A673 (cell line): ENCODE measurements around the gene PRPF38A. TPM values are rescaled to one million over a fixed set of nuclear protein-coding genes. Genes with fewer than 3 reads are reported as not detected.
A peak's percentile ranks its signal among the peaks of the same experiment; 100 is the strongest.

ENCODE experiments used
- BruUV-seq: library from RNA; stranded (reverse); fragments of 400-500 nt; replicated peaks from 2 replicates; lab custom pipeline; 2021; lab: Mats Ljungman, UMichigan
- CTCF ChIA-PET: fragments of 300-600 bp; sonication (Branson Sonifier 250); formaldehyde crosslinking; loops from one replicate; lab custom pipeline; 2022; ENCODE audit warnings: antibody characterized with exemption; lab: Charles Lee
- POLR2A ChIA-PET: fragments of 300-600 bp; sonication (Branson Sonifier 250); formaldehyde crosslinking; loops from one replicate; lab custom pipeline; 2022; ENCODE audit warnings: antibody characterized with exemption; ENCODE audit not compliant: low non-redundant PET; lab: Charles Lee
- DNase-seq: peaks from one replicate; pipeline ENCODE4 v3.0.0-alpha.2; 2015; ENCODE audit warnings: low spot score
- H3K27ac ChIP-seq: fragments of 200-600 bp; sonication (generic); 2 replicates; pipeline ENCODE4 v1.5.1; 2016; ENCODE audit warnings: mixed run types, low read depth, mild to moderate bottlenecking, mixed read lengths, antibody characterized with exemption, low read length; ENCODE audit not compliant: poor library complexity, severe bottlenecking
- H3K27me3 ChIP-seq: fragments of 200-600 bp; sonication (generic); replicated peaks from 2 replicates; pipeline ENCODE4 v1.6.1; 2017; ENCODE audit warnings: mixed run types, low read depth, mild to moderate bottlenecking, mixed read lengths, antibody characterized with exemption, low read length; ENCODE audit not compliant: insufficient read depth, poor library complexity
- H3K36me3 ChIP-seq: fragments of 200-600 bp; sonication (generic); 2 replicates; pipeline ENCODE4 v1.6.1; 2016; ENCODE audit warnings: mixed run types, mild to moderate bottlenecking, mixed read lengths, antibody characterized with exemption, low read length; ENCODE audit not compliant: insufficient read depth, poor library complexity, severe bottlenecking
- H3K4me1 ChIP-seq: fragments of 200-600 bp; sonication (generic); 2 replicates; pipeline ENCODE4 v1.6.1; 2017; ENCODE audit warnings: mixed run types, mild to moderate bottlenecking, mixed read lengths, antibody characterized with exemption, low read length; ENCODE audit not compliant: insufficient read depth, poor library complexity, severe bottlenecking
- H3K4me3 ChIP-seq: fragments of 200-600 bp; sonication (generic); 2 replicates; pipeline ENCODE4 v1.5.1; 2016; ENCODE audit warnings: low read depth, mixed run types, mild to moderate bottlenecking, mixed read lengths, low read length; ENCODE audit not compliant: poor library complexity, severe bottlenecking
- H3K9me3 ChIP-seq: fragments of 200-600 bp; sonication (generic); 2 replicates; pipeline ENCODE4 v1.6.1; 2016; ENCODE audit warnings: mixed run types, low read depth, mild to moderate bottlenecking, mixed read lengths, antibody characterized with exemption, low read length; ENCODE audit not compliant: poor library complexity, severe bottlenecking
- EZH2 ChIP-seq: fragments of 200-600 bp; sonication (generic); IDR thresholded peaks from 2 replicates; pipeline ENCODE4 v1.6.1; 2017; ENCODE audit warnings: borderline replicate concordance, low read depth, mild to moderate bottlenecking, mixed read lengths, antibody characterized with exemption, low read length; ENCODE audit not compliant: poor library complexity, severe bottlenecking
- intact Hi-C: fragments of 100-400 bp; cut with micrococcal nuclease; formaldehyde crosslinking; loops from one replicate; pipeline ENCODE4 v1.10.0; 2022; ENCODE audit not compliant: unreplicated experiment
- total RNA-seq: library from RNA; stranded (reverse); gene quantifications from 2 replicates; pipeline ENCODE4 v1.2.3, GENCODE V29; 2021
- TF ChIP-seq, protein P1 (sequence below): fragments of 300-800, 200-600 bp; sonication (generic); conservative IDR thresholded peaks from 2 replicates; pipeline ENCODE4 v1.5.1; 2017; ENCODE audit warnings: low read depth, mild to moderate bottlenecking, antibody characterized with exemption, low read length, moderate library complexity, mixed read lengths

The PRPF38A gene
- total RNA-seq, 1 experiment from 2014 or later, result 95.7 TPM

DNA sequence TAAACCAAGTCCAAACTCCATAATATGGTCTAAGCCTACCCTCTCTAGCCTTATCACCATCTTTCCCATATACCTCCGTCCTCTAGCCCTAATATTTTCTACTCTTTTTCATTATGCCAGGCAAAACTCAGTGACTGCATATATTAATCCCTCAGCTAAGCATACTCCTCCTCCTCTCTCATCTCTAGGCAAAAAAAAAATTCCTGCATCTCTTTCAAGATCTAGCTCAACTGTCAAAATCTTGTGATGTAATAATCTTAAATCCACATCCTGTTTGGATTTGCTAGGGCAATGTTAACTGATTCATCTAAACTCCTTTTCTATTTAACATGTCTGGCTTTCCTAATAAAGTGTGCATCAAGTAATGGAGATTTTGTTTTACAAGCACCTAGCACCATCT, 20.4 kb downstream of the PRPF38A start:
- H3K4me1 ChIP-seq, result peaks cover 29% of the 10 kb centered on the region
- BruUV-seq, result no TSS peak
- peak overlapping the region; percentile 10 for H3K27ac ChIP-seq
- no peak overlapping the region for H3K4me3 ChIP-seq
- TF ChIP-seq, protein P1, sequence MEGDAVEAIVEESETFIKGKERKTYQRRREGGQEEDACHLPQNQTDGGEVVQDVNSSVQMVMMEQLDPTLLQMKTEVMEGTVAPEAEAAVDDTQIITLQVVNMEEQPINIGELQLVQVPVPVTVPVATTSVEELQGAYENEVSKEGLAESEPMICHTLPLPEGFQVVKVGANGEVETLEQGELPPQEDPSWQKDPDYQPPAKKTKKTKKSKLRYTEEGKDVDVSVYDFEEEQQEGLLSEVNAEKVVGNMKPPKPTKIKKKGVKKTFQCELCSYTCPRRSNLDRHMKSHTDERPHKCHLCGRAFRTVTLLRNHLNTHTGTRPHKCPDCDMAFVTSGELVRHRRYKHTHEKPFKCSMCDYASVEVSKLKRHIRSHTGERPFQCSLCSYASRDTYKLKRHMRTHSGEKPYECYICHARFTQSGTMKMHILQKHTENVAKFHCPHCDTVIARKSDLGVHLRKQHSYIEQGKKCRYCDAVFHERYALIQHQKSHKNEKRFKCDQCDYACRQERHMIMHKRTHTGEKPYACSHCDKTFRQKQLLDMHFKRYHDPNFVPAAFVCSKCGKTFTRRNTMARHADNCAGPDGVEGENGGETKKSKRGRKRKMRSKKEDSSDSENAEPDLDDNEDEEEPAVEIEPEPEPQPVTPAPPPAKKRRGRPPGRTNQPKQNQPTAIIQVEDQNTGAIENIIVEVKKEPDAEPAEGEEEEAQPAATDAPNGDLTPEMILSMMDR, result no peak
- TF ChIP-seq EZH2, result no peak
- intact Hi-C loops, result loop anchor here (5.0 kb wide), 1 partner anchor 127 kb away; the partner anchor contains the start of gene TUT4
- peaks cover 45% of the 10 kb centered on the region for H3K36me3 ChIP-seq
- CTCF ChIA-PET, result no interaction called here
- H3K27me3 ChIP-seq, result no peaks in the 10 kb centered on the region
- POLR2A ChIA-PET, result no interaction called here
- peak; percentile 15 for DNase-seq
- no peaks in the 10 kb centered on the region for H3K9me3 ChIP-seq

GRCh38 chr1:52426371-52426770, 22.0 kb downstream of the PRPF38A start:
- BruUV-seq, result no TSS peak
- ChIA-PET CTCF (interaction anchor here (0.6 kb wide), 1 partner anchor 78 kb away, joined by 3 read pairs; no protein-coding TSS in a partner anchor), POLR2A (no interaction called here)
- no peaks in the 10 kb centered on the region for H3K9me3 ChIP-seq
- peak; percentile 62 for DNase-seq
- TF ChIP-seq EZH2, result no peak
- TF ChIP-seq, protein P1, result no peak
- H3K4me3 ChIP-seq, result no peak overlapping the region
- peak overlapping the region; percentile 21 for H3K27ac ChIP-seq
- H3K4me1 ChIP-seq, result peaks cover 29% of the 10 kb centered on the region
- H3K36me3 ChIP-seq, result peaks cover 41% of the 10 kb centered on the region
- intact Hi-C loops, result no loop called here
- no peaks in the 10 kb centered on the region for H3K27me3 ChIP-seq

DNA sequence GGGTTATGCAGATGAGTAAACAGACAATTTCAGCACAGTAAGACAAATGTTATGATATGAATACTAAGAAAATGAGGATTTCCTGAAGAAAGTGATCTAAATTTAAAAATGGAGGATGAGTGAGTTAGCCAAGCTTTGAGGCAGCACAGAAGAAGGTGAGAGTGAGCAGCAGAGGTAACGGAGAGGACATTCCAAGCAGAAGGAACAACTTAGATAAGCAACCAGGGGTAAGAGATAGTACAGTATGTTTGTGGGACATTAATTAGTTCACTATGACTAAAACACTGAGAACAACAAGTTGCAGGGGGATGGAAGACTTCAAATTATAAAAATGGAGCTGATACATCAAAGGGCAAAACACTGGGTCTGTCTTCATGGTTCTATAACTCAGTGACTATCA, 22.8 kb downstream of the PRPF38A start:
- H3K27me3 ChIP-seq, result no peaks in the 10 kb centered on the region
- BruUV-seq, result no TSS peak
- no peak overlapping the region for H3K4me3 ChIP-seq
- intact Hi-C loops, result no loop called here
- TF ChIP-seq EZH2, result no peak
- TF ChIP-seq, protein P1, result no peak
- DNase-seq, result no peak
- H3K9me3 ChIP-seq, result no peaks in the 10 kb centered on the region
- ChIA-PET POLR2A (no interaction called here), CTCF (no interaction called here)
- H3K36me3 ChIP-seq, result peaks cover 33% of the 10 kb centered on the region
- no peak overlapping the region for H3K27ac ChIP-seq
- peaks cover 29% of the 10 kb centered on the region for H3K4me1 ChIP-seq
